Right lobe of liver (tissue), 6 donors: ENCODE data around the gene PDE7B. TPM values are rescaled to one million over a fixed set of nuclear protein-coding genes. Genes with fewer than 3 reads are reported as not detected.

ENCODE experiments used
- ATAC-seq, 4 donors: fragments of 200-7000 bp; cut with Tn5 transposase; one replicate each; pipeline ENCODE4 v1.9.1; 2020; ENCODE audit warnings: mild to moderate bottlenecking in 4 of 4, moderate library complexity in 4 of 4
- DNase-seq, 3 donors: peaks; one replicate each; pipeline ENCODE4 v3.0.0-alpha.2; 2020
- H3K27ac ChIP-seq, 3 donors: fragments of 200-600 bp; one replicate each; pipeline ENCODE4 v1.8.0; 2022
- H3K27me3 ChIP-seq, 2 donors: fragments of 200-600 bp; one replicate each; pipeline ENCODE4 v1.8.0; 2022
- H3K36me3 ChIP-seq, 4 donors: fragments of 200-600 bp; sonication (generic) in 1 of 4; one replicate each; pipeline versions ENCODE4 v1.5.1 to v1.8.0; 2017 to 2022; ENCODE audit warnings: control low read depth in 1 of 4
- H3K4me1 ChIP-seq, 4 donors: fragments of 200-600 bp; sonication (generic) in 1 of 4; one replicate each; pipeline versions ENCODE4 v1.5.1 to v1.8.0; 2017 to 2022; ENCODE audit warnings: control low read depth in 1 of 4
- H3K4me3 ChIP-seq, 3 donors: fragments of 200-600 bp; one replicate each; pipeline ENCODE4 v1.8.0; 2022
- H3K9me3 ChIP-seq, 4 donors: fragments of 200-600 bp; sonication (generic) in 1 of 4; one replicate each; pipeline versions ENCODE4 v1.5.1 to v1.8.0; 2017 to 2022; ENCODE audit warnings: control low read depth in 1 of 4
- CTCF ChIP-seq, 4 donors: fragments of 200-600 bp in 3 of 4; fragments of 450-650 bp in 1 of 4; IDR thresholded peaks; one replicate each; pipeline versions ENCODE4 v1.5.1 to v1.8.0; 2016 to 2022; ENCODE audit warnings: antibody characterized with exemption in 4 of 4, mild to moderate bottlenecking in 2 of 4
- POLR2A ChIP-seq: fragments of 450-650 bp; IDR thresholded peaks from one replicate; pipeline ENCODE4 v1.6.1; 2017; ENCODE audit warnings: antibody characterized with exemption, mild to moderate bottlenecking
- WGBS: methylation state at CpG from one replicate; pipeline ENCODE4 v1.1.6; 2018; ENCODE audit warnings: low coverage, low lambda C conversion rate; ENCODE audit not compliant: insufficient coverage; ENCODE audit errors: missing lambda C conversion rate; 5-methylcytosine and 5-hydroxymethylcytosine counted together
- intact Hi-C, 2 donors: fragments of 100-400 bp; cut with DNase I; formaldehyde crosslinking; loops; one replicate each; pipeline versions ENCODE4 v1.11.2 to v1.14.1; 2022
- total RNA-seq, 6 experiments: library from RNA; depleted of rRNA in 2 of 6; stranded (reverse); fragments of >200 nt in 2 of 6; fragmentation: NEBNext Ultra II Directional in 3 of 6; extraction: Animal tissue kit (Norgen Biotek cat#: 25700) in 3 of 6; gene quantifications; one replicate each; pipeline versions ENCODE4 v1.1.0 to v1.2.4, GENCODE V29; 2016 to 2023
- donor health status: DM: no; HTN: yes; CAD: no.
- donor health status: DM: no; HTN: no; CAD: no.
- donor health status: DM: no; HTN: no; CAD: no.
- donor health status: DM: no; HTN: yes; CAD: no.
- donor health status: DM: no; HTN: yes; CAD: no.

The PDE7B gene
- total RNA-seq, 6 experiments from 2014 or later, result 1.1 to 5.1 (median 1.9) TPM

GRCh38 chr6:135817035-135817434 lies 34.5 kb upstream of the PDE7B start:
- DNase-seq (no peak), ATAC-seq (no peak)
- intact Hi-C loops, result no loop called here
- H3K27ac ChIP-seq, result no peak overlapping the region
- H3K4me1 ChIP-seq, result peaks cover 0 to 14% (median 6%) of the 10 kb centered on the region in 4 donors
- H3K4me3 ChIP-seq, result no peak overlapping the region
- 87% methylated on average over 2 of the region's 2 CpGs for WGBS
- H3K36me3 ChIP-seq, result peaks cover 0 to 23% (median 5%) of the 10 kb centered on the region in 4 donors
- H3K27me3 ChIP-seq, result no peaks in the 10 kb centered on the region
- H3K9me3 ChIP-seq, result no peaks in the 10 kb centered on the region
- TF ChIP-seq CTCF (IDR thresholded peaks at IDR 0.05) (no peak), POLR2A (no peak)

- H3K4me3 ChIP-seq, result no peak overlapping the region
- H3K9me3 ChIP-seq, result no peaks in the 10 kb centered on the region
- H3K27ac ChIP-seq, result no peak overlapping the region
- H3K27me3 ChIP-seq, result no peaks in the 10 kb centered on the region
- peaks cover 0 to 7% (median under 1%) of the 10 kb centered on the region in 4 donors for H3K4me1 ChIP-seq
- no peak for TF ChIP-seq POLR2A
- no peak for TF ChIP-seq CTCF (IDR thresholded peaks at IDR 0.05)
- intact Hi-C loops, result no loop called here
- no peak for DNase-seq
- 82% methylated on average over 2 of the region's 2 CpGs for WGBS
- no peak for ATAC-seq
- peaks cover 0 to 33% (median 12%) of the 10 kb centered on the region in 4 donors for H3K36me3 ChIP-seq
Observed at GRCh38 chr6:135819665-135820064, 31.8 kb upstream of the PDE7B start.

- no peak overlapping the region for H3K4me3 ChIP-seq
- TF ChIP-seq CTCF (IDR thresholded peaks at IDR 0.05) (no peak), POLR2A (no peak)
- intact Hi-C loops, result no loop called here
- DNase-seq (no peak), ATAC-seq (no peak)
- 89% methylated on average over 6 of the region's 6 CpGs for WGBS
- no peaks in the 10 kb centered on the region for H3K9me3 ChIP-seq
- H3K27ac ChIP-seq, result no peak overlapping the region
- peaks cover 0 to 4% (median 0%) of the 10 kb centered on the region in 4 donors for H3K4me1 ChIP-seq
- peaks cover 0 to 33% (median 12%) of the 10 kb centered on the region in 4 donors for H3K36me3 ChIP-seq
- H3K27me3 ChIP-seq, result no peaks in the 10 kb centered on the region
Observed at GRCh38 chr6:135820340-135820739, 31.2 kb upstream of the PDE7B start.

DNA sequence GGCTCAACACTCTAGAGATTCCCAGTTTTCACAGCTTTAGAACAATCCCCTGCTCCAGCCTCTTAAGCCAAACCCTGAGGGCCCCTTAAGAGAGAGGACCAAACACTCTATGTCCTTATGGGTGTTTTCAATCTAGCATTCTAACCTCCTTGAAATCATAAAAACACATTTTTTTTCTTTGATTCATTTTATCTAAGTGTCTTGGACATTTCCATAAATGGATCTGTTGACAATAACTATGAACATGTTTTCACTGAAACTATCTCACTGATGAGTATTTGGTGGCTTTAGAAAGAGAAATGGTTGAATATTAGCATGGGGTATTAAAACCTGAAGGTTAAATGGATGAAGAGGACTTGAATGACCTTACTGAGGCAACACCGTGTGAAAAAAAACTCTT lies 27.6 kb upstream of the PDE7B start:
- ATAC-seq, result no peak
- 79% methylated on average over 1 of the region's 1 CpG for whole genome bisulfite sequencing
- Histone ChIP-seq H3K36me3 (peaks cover 0 to 32% (median 12%) of the 10 kb centered on the region in 4 donors), H3K4me3 (no peak overlapping the region), H3K4me1 (peaks cover 0 to 10% (median 0%) of the 10 kb centered on the region in 4 donors), H3K27ac (no peak overlapping the region), H3K9me3 (no peaks in the 10 kb centered on the region), H3K27me3 (no peaks in the 10 kb centered on the region)
- intact Hi-C loops, result no loop called here
- TF ChIP-seq POLR2A (no peak), CTCF (IDR thresholded peaks at IDR 0.05) (no peak)
- no peak for DNase-seq
